ENCODE data around the gene SERPINA3. TPM values are rescaled to one million over a fixed set of nuclear protein-coding genes. Genes with fewer than 3 reads are reported as not detected.

Gene SERPINA3
- total RNA-seq, 1 donor = not detected

- H3K27me3 ChIP-seq (ENCODE audit: insufficient read depth, low read length) = no peaks in the 10 kb centered on the region
- H3K4me3 ChIP-seq (ENCODE audit: low read length) = no peak overlapping the region
- H3K9me3 ChIP-seq (ENCODE audit: low read depth, low read length) = no peaks in the 10 kb centered on the region
These were observed 33.9 kb downstream of the SERPINA3 start for GRCh38 chr14:94646066-94646465.

GRCh38 chr14:94646481-94646880, 34.3 kb downstream of the SERPINA3 start:
- H3K4me3 ChIP-seq (ENCODE audit: low read length) = no peak overlapping the region
- H3K27me3 ChIP-seq (ENCODE audit: insufficient read depth, low read length) = no peaks in the 10 kb centered on the region
- no peaks in the 10 kb centered on the region for H3K9me3 ChIP-seq (ENCODE audit: low read depth, low read length)
- H3K4me1 ChIP-seq (ENCODE audit: insufficient read depth, low read length) = no peaks in the 10 kb centered on the region

More at GRCh38 chr14:94646066-94646465, 33.9 kb downstream of the SERPINA3 start:
- H3K4me1 ChIP-seq (ENCODE audit: insufficient read depth, low read length) = no peaks in the 10 kb centered on the region

- no peaks in the 10 kb centered on the region for H3K9me3 ChIP-seq (ENCODE audit: low read depth, low read length)
- H3K27me3 ChIP-seq (ENCODE audit: insufficient read depth, low read length) = no peaks in the 10 kb centered on the region
- no peaks in the 10 kb centered on the region for H3K4me1 ChIP-seq (ENCODE audit: insufficient read depth, low read length)
- no peak overlapping the region for H3K4me3 ChIP-seq (ENCODE audit: low read length)
These were observed 36.6 kb downstream of the SERPINA3 start for GRCh38 chr14:94648801-94649200.

GRCh38 chr14:94649543-94650443, 37.6 kb downstream of the SERPINA3 start:
- no peaks in the 10 kb centered on the region for H3K9me3 ChIP-seq (ENCODE audit: low read depth, low read length)
- no peaks in the 10 kb centered on the region for H3K27me3 ChIP-seq (ENCODE audit: insufficient read depth, low read length)
- no peaks in the 10 kb centered on the region for H3K4me1 ChIP-seq (ENCODE audit: insufficient read depth, low read length)
- no peak overlapping the region for H3K4me3 ChIP-seq (ENCODE audit: low read length)

GRCh38 chr14:94650444-94650775, 38.2 kb downstream of the SERPINA3 start:
- no peaks in the 10 kb centered on the region for H3K4me1 ChIP-seq (ENCODE audit: insufficient read depth, low read length)
- no peaks in the 10 kb centered on the region for H3K27me3 ChIP-seq (ENCODE audit: insufficient read depth, low read length)
- H3K9me3 ChIP-seq (ENCODE audit: low read depth, low read length) = no peaks in the 10 kb centered on the region
- H3K4me3 ChIP-seq (ENCODE audit: low read length) = no peak overlapping the region

- no peak overlapping the region for H3K4me3 ChIP-seq (ENCODE audit: low read length)
- no peaks in the 10 kb centered on the region for H3K4me1 ChIP-seq (ENCODE audit: insufficient read depth, low read length)
- no peaks in the 10 kb centered on the region for H3K27me3 ChIP-seq (ENCODE audit: insufficient read depth, low read length)
- no peaks in the 10 kb centered on the region for H3K9me3 ChIP-seq (ENCODE audit: low read depth, low read length)
These were observed 38.9 kb downstream of the SERPINA3 start for GRCh38 chr14:94650806-94651805.

- Histone ChIP-seq H3K4me3 (ENCODE audit: low read length) (no peak overlapping the region), H3K4me1 (ENCODE audit: insufficient read depth, low read length) (no peaks in the 10 kb centered on the region), H3K9me3 (ENCODE audit: low read depth, low read length) (no peaks in the 10 kb centered on the region), H3K27me3 (ENCODE audit: insufficient read depth, low read length) (no peaks in the 10 kb centered on the region)
These were observed 41.1 kb downstream of the SERPINA3 start for GRCh38 chr14:94653321-94653720.

- H3K4me1 ChIP-seq (ENCODE audit: insufficient read depth, low read length) = no peaks in the 10 kb centered on the region
- H3K9me3 ChIP-seq (ENCODE audit: low read depth, low read length) = no peaks in the 10 kb centered on the region
- H3K4me3 ChIP-seq (ENCODE audit: low read length) = no peak overlapping the region
- no peaks in the 10 kb centered on the region for H3K27me3 ChIP-seq (ENCODE audit: insufficient read depth, low read length)
These were observed 42.1 kb downstream of the SERPINA3 start for GRCh38 chr14:94654071-94654861.

- Histone ChIP-seq H3K9me3 (ENCODE audit: low read depth, low read length) (no peaks in the 10 kb centered on the region), H3K27me3 (ENCODE audit: insufficient read depth, low read length) (no peaks in the 10 kb centered on the region), H3K4me1 (ENCODE audit: insufficient read depth, low read length) (no peaks in the 10 kb centered on the region), H3K4me3 (ENCODE audit: low read length) (no peak overlapping the region)
These were observed 43.0 kb downstream of the SERPINA3 start for GRCh38 chr14:94655169-94655710.

GRCh38 chr14:94656043-94656442, 43.9 kb downstream of the SERPINA3 start:
- Histone ChIP-seq H3K27me3 (ENCODE audit: insufficient read depth, low read length) (no peaks in the 10 kb centered on the region), H3K4me1 (ENCODE audit: insufficient read depth, low read length) (no peaks in the 10 kb centered on the region)

GRCh38 chr14:94659256-94659655, 47.1 kb downstream of the SERPINA3 start:
- no peaks in the 10 kb centered on the region for H3K9me3 ChIP-seq (ENCODE audit: low read depth, low read length)
- H3K4me3 ChIP-seq (ENCODE audit: low read length) = no peak overlapping the region
- H3K27me3 ChIP-seq (ENCODE audit: insufficient read depth, low read length) = no peaks in the 10 kb centered on the region
- no peaks in the 10 kb centered on the region for H3K4me1 ChIP-seq (ENCODE audit: insufficient read depth, low read length)

More at GRCh38 chr14:94656043-94656442, 43.9 kb downstream of the SERPINA3 start:
- H3K4me3 ChIP-seq (ENCODE audit: low read length) = no peak overlapping the region
- no peaks in the 10 kb centered on the region for H3K9me3 ChIP-seq (ENCODE audit: low read depth, low read length)

GRCh38 chr14:94659901-94660300, 47.7 kb downstream of the SERPINA3 start:
- no peaks in the 10 kb centered on the region for H3K9me3 ChIP-seq (ENCODE audit: low read depth, low read length)
- no peaks in the 10 kb centered on the region for H3K4me1 ChIP-seq (ENCODE audit: insufficient read depth, low read length)
- no peak overlapping the region for H3K4me3 ChIP-seq (ENCODE audit: low read length)
- H3K27me3 ChIP-seq (ENCODE audit: insufficient read depth, low read length) = peaks cover under 1% of the 10 kb centered on the region

GRCh38 chr14:94660306-94660946, 48.2 kb downstream of the SERPINA3 start:
- H3K27me3 ChIP-seq (ENCODE audit: insufficient read depth, low read length) = peaks cover 4% of the 10 kb centered on the region
- no peak overlapping the region for H3K4me3 ChIP-seq (ENCODE audit: low read length)
- H3K4me1 ChIP-seq (ENCODE audit: insufficient read depth, low read length) = no peaks in the 10 kb centered on the region
- no peaks in the 10 kb centered on the region for H3K9me3 ChIP-seq (ENCODE audit: low read depth, low read length)

- no peak overlapping the region for H3K4me3 ChIP-seq (ENCODE audit: low read length)
- H3K4me1 ChIP-seq (ENCODE audit: insufficient read depth, low read length) = no peaks in the 10 kb centered on the region
- H3K27me3 ChIP-seq (ENCODE audit: insufficient read depth, low read length) = peaks cover 5% of the 10 kb centered on the region
- no peaks in the 10 kb centered on the region for H3K9me3 ChIP-seq (ENCODE audit: low read depth, low read length)
These were observed 51.3 kb downstream of the SERPINA3 start for GRCh38 chr14:94663538-94663937.

All from mononuclear cell (primary cell).